Endothelial cell of umbilical vein (primary cell): Measurements from ENCODE around the gene C7orf33. TPM values are rescaled to one million over a fixed set of nuclear protein-coding genes. Genes with fewer than 3 reads are reported as not detected.

Experiments used
- BruUV-seq: library from RNA; stranded (reverse); fragments of 400-500 nt; replicated peaks from 2 replicates; lab custom pipeline; 2021; lab: Mats Ljungman, UMichigan
- CTCF ChIA-PET: fragments of 300-600, 350-600 bp; sonication (Branson Sonifier 250); formaldehyde crosslinking; loops from one replicate; lab custom pipeline; 2021; ENCODE audit warnings: antibody characterized with exemption, inconsistent platforms; lab: Charles Lee
- POLR2A ChIA-PET: fragments of 300-600, 350-600 bp; sonication (Branson Sonifier 250); formaldehyde crosslinking; loops from one replicate; lab custom pipeline; 2021; ENCODE audit warnings: antibody characterized with exemption, inconsistent platforms; lab: Charles Lee
- DNase-seq: peaks from one replicate; pipeline ENCODE4 v3.0.0-alpha.2; 2011; ENCODE audit warnings: low read depth, low spot score
- FAIRE-seq: peaks from 2 replicates; lab custom pipeline; 2011; peaks lifted over from hg19 to GRCh38; lab: Jason Lieb, UNC
- H2AFZ ChIP-seq: 2 replicates; pipeline ENCODE4 v1.6.0; 2012; ENCODE audit warnings: low read depth, low read length, control low read depth, inconsistent platforms
- H3K27ac ChIP-seq: 2 replicates; pipeline ENCODE4 v1.5.1; 2011; ENCODE audit warnings: low read depth, mild to moderate bottlenecking, control low read depth, low read length, moderate library complexity; ENCODE audit not compliant: insufficient read depth
- H3K27me3 ChIP-seq, 2 experiments: 2 replicates each; pipeline versions ENCODE4 v1.6.0 to v1.6.1; 2011; ENCODE audit warnings: low read length in 2 of 2, mixed read lengths in 1 of 2; ENCODE audit not compliant: control insufficient read depth in 2 of 2, insufficient read depth in 2 of 2
- H3K36me3 ChIP-seq, 2 experiments: 2 replicates in 1 of 2; 3 replicates in 1 of 2; pipeline ENCODE4 v1.5.1; 2011; ENCODE audit warnings: low read length in 2 of 2, mild to moderate bottlenecking in 1 of 2, moderate library complexity in 1 of 2; ENCODE audit not compliant: control insufficient read depth in 2 of 2, insufficient read depth in 2 of 2; ENCODE audit errors: extremely low read depth in 1 of 2
- H3K4me1 ChIP-seq: 3 replicates; pipeline ENCODE4 v1.5.1; 2011; ENCODE audit warnings: mild to moderate bottlenecking, low read length; ENCODE audit not compliant: control insufficient read depth, insufficient read depth; ENCODE audit errors: extremely low read depth
- H3K4me2 ChIP-seq: 2 replicates; pipeline ENCODE4 v1.6.1; 2011; ENCODE audit warnings: low read length, control low read depth, mixed read lengths; ENCODE audit not compliant: insufficient read depth
- H3K4me3 ChIP-seq, 3 experiments: fragments of 200-600 bp in 1 of 3; sonication (generic), shearing (Covaris generic) in 1 of 3; replicated peaks in 1 of 3; 2 replicates each; pipeline ENCODE4 v1.5.1; 2011 to 2016; ENCODE audit warnings: control low read depth in 3 of 3, low read length in 3 of 3, mild to moderate bottlenecking in 2 of 3, inconsistent platforms in 1 of 3, low read depth in 1 of 3, moderate library complexity in 1 of 3; ENCODE audit not compliant: insufficient read depth in 1 of 3
- H3K79me2 ChIP-seq: 2 replicates; pipeline ENCODE4 v1.6.0; 2012; ENCODE audit warnings: low read length, inconsistent platforms; ENCODE audit not compliant: control insufficient read depth, insufficient read depth
- H3K9ac ChIP-seq: replicated peaks from 2 replicates; pipeline ENCODE3; 2011; ENCODE audit warnings: low read length, control low read depth; ENCODE audit not compliant: insufficient read depth; ENCODE audit errors: extremely low read depth
- H3K9me1 ChIP-seq: replicated peaks from 3 replicates; pipeline ENCODE4 v1.6.0; 2011; ENCODE audit warnings: mild to moderate bottlenecking, low read length; ENCODE audit not compliant: control insufficient read depth, insufficient read depth; ENCODE audit errors: extremely low read depth
- H3K9me3 ChIP-seq: replicated peaks from 2 replicates; pipeline ENCODE4 v1.5.1; 2012; ENCODE audit warnings: low read length, inconsistent platforms; ENCODE audit not compliant: control insufficient read depth, insufficient read depth
- H4K20me1 ChIP-seq: replicated peaks from 2 replicates; pipeline ENCODE3; 2011; ENCODE audit warnings: mild to moderate bottlenecking, low read length; ENCODE audit not compliant: control insufficient read depth, insufficient read depth; ENCODE audit errors: extremely low read depth
- EZH2 ChIP-seq: IDR thresholded peaks from 2 replicates; pipeline ENCODE4 v1.6.1; 2012; ENCODE audit warnings: borderline replicate concordance, low read depth, mild to moderate bottlenecking, moderate library complexity, low read length, inconsistent platforms; ENCODE audit not compliant: severe bottlenecking
- FOS ChIP-seq: IDR thresholded peaks from 2 replicates; pipeline ENCODE4 v1.6.1; 2011; ENCODE audit warnings: mild to moderate bottlenecking, low read length, moderate library complexity, borderline replicate concordance; ENCODE audit not compliant: insufficient read depth
- GATA2 ChIP-seq: IDR thresholded peaks from 2 replicates; pipeline ENCODE4 v1.7.0; 2011; ENCODE audit warnings: low read depth, mild to moderate bottlenecking, moderate library complexity, mixed read lengths, low read length; ENCODE audit not compliant: insufficient read length, insufficient read depth
- JUN ChIP-seq: IDR thresholded peaks from 2 replicates; pipeline ENCODE4 v1.6.1; 2011; ENCODE audit warnings: borderline replicate concordance, low read depth; ENCODE audit not compliant: insufficient read length, insufficient read depth
- MYC ChIP-seq: IDR thresholded peaks from one replicate; pipeline ENCODE4 v1.6.1; 2011; ENCODE audit warnings: mild to moderate bottlenecking, low read depth, low read length
- POLR2A ChIP-seq: IDR thresholded peaks from 2 replicates; pipeline ENCODE4 v1.6.1; 2012; ENCODE audit warnings: low read depth, mild to moderate bottlenecking, control low read depth, low read length
- POLR2AphosphoS5 ChIP-seq: IDR thresholded peaks from 2 replicates; pipeline ENCODE4 v1.6.1; 2012; ENCODE audit warnings: low read depth, mild to moderate bottlenecking, control low read depth, low read length, moderate library complexity; ENCODE audit not compliant: insufficient read depth
- dilution Hi-C: fragments of 300-500 bp; cut with MboI; formaldehyde crosslinking; loops from one replicate; pipeline ENCODE4 v1.15.0; 2019; ENCODE audit warnings: low sequenced_read_pairs; ENCODE audit not compliant: extremely low pct_ligation_motif_present
- intact Hi-C: fragments of 100-400 bp; cut with micrococcal nuclease; formaldehyde crosslinking; loops from one replicate; pipeline ENCODE4 v1.10.0; 2022
- polyA plus RNA-seq, 4 experiments: library from polyadenylated mRNA; depleted of rRNA in 3 of 4; stranded (reverse) in 3 of 4; unstranded in 1 of 4; fragments of >200 nt; gene quantifications; 2 replicates each; pipeline versions ENCODE4 v1.2.1 to v1.2.3, GENCODE V29; 2011 to 2012; ENCODE audit warnings: missing spikeins in 1 of 4
- total RNA-seq: library from RNA; stranded (reverse); gene quantifications from 2 replicates; pipeline ENCODE4 v1.2.3, GENCODE V29; 2021
- TF ChIP-seq, protein P1 (sequence below): IDR thresholded peaks from 2 replicates; pipeline ENCODE4 v1.6.1; 2011; ENCODE audit not compliant: insufficient read depth, insufficient read length
- TF ChIP-seq, protein P2 (sequence below), 2 donors: IDR thresholded peaks; 1 replicate in 1 of 2; 2 replicates in 1 of 2; pipeline ENCODE4 v1.5.1; 2011; ENCODE audit warnings: low read length in 2 of 2, mild to moderate bottlenecking in 2 of 2, moderate library complexity in 2 of 2, control low read depth in 1 of 2, inconsistent platforms in 1 of 2, low read depth in 1 of 2; ENCODE audit not compliant: insufficient read depth in 1 of 2; ENCODE audit errors: extremely low read depth in 1 of 2

The C7orf33 gene
- total and polyA plus RNA-seq, 2 donors (not counting 3 experiments of a cell fraction or from before 2014, with no cell fraction given) = not detected

DNA sequence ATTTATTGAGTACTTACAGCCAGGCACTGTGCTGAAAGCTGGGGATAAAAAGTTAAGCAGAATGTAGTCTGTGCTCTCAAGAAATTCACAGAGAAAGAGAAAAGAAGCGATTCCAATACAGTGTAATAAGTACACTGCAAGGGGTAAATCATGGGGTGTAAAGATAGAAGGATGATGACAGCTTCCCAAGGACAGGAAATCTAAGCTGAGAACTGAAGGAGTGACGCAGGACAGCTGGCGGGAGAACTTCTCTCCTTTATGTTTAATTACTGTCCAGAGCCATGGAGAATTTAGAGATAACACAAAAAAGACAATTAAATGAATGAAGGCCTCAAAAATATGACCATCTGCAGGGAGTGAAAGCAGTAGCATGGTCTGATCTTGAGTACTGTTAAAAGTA, 34.8 kb downstream of the C7orf33 start:
- Histone ChIP-seq H3K27ac (no peak overlapping the region), H3K4me2 (no peak overlapping the region), H3K36me3 (no peaks in the 10 kb centered on the region), H3K9me1 (no peaks in the 10 kb centered on the region), H3K79me2 (no peaks in the 10 kb centered on the region), H2AFZ (no peak overlapping the region), H3K9me3 (no peaks in the 10 kb centered on the region), H3K27me3 (no peaks in the 10 kb centered on the region), H3K4me3 (no peak overlapping the region), H3K9ac (no peak overlapping the region), H4K20me1 (no peaks in the 10 kb centered on the region), H3K4me1 (no peaks in the 10 kb centered on the region)
- ChIA-PET CTCF (no interaction called here), POLR2A (no interaction called here)
- no TSS peak for BruUV-seq
- no peak for FAIRE-seq
- intact Hi-C loops = no loop called here
- DNase-seq = no peak
- dilution Hi-C loops = no loop called here
- TF ChIP-seq POLR2AphosphoS5 (no peak), FOS (no peak)

DNA sequence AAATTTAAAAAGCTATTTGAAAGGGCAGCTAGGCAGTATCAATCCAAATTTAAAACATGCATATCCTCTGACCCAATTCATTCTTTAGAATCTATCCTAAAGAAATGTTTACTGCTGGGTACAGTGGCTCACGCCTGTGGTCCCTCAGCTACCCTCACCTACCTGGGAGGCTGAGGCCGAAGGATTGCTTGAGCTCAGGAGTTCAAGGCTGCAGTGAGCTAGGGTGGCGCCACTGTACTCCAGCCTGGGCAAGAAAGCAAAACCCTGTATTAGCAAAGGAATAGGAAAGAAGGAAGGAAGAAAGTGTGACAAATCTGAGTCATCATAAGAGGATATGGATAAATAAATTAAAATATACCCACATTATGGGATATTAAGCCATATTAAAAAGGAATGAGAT, 36.3 kb downstream of the C7orf33 start:
- TF ChIP-seq, protein P1, sequence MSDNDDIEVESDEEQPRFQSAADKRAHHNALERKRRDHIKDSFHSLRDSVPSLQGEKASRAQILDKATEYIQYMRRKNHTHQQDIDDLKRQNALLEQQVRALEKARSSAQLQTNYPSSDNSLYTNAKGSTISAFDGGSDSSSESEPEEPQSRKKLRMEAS = no peak
- no peak for TF ChIP-seq FOS
- no peak for TF ChIP-seq GATA2
- TF ChIP-seq MYC = no peak
- no peak for TF ChIP-seq EZH2
- TF ChIP-seq POLR2AphosphoS5 = no peak
- no peak for TF ChIP-seq JUN
- no peak for TF ChIP-seq POLR2A
- TF ChIP-seq, protein P2, sequence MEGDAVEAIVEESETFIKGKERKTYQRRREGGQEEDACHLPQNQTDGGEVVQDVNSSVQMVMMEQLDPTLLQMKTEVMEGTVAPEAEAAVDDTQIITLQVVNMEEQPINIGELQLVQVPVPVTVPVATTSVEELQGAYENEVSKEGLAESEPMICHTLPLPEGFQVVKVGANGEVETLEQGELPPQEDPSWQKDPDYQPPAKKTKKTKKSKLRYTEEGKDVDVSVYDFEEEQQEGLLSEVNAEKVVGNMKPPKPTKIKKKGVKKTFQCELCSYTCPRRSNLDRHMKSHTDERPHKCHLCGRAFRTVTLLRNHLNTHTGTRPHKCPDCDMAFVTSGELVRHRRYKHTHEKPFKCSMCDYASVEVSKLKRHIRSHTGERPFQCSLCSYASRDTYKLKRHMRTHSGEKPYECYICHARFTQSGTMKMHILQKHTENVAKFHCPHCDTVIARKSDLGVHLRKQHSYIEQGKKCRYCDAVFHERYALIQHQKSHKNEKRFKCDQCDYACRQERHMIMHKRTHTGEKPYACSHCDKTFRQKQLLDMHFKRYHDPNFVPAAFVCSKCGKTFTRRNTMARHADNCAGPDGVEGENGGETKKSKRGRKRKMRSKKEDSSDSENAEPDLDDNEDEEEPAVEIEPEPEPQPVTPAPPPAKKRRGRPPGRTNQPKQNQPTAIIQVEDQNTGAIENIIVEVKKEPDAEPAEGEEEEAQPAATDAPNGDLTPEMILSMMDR (IDR thresholded peaks at IDR 0.05; ENCODE audit: extremely low read depth in 1 of 2, insufficient read depth in 1 of 2, low read depth in 1 of 2, low read length in 2 of 2) = no peak
- H3K79me2 ChIP-seq = no peaks in the 10 kb centered on the region
- FAIRE-seq (no peak), DNase-seq (no peak)
- no peaks in the 10 kb centered on the region for H3K27me3 ChIP-seq
- no peak overlapping the region for H3K9ac ChIP-seq
- H3K27ac ChIP-seq = no peak overlapping the region
- H3K9me3 ChIP-seq = no peaks in the 10 kb centered on the region
- dilution Hi-C loops (no loop called here), intact Hi-C loops (no loop called here)
- CTCF ChIA-PET = no interaction called here
- no peaks in the 10 kb centered on the region for H3K36me3 ChIP-seq
- no peaks in the 10 kb centered on the region for H3K4me1 ChIP-seq
- no peak overlapping the region for H3K4me3 ChIP-seq
- no peaks in the 10 kb centered on the region for H3K9me1 ChIP-seq
- no peak overlapping the region for H3K4me2 ChIP-seq
- no peaks in the 10 kb centered on the region for H4K20me1 ChIP-seq
- BruUV-seq = no TSS peak
- POLR2A ChIA-PET = no interaction called here
- no peak overlapping the region for H2AFZ ChIP-seq
